NCI-H69 (cell line): ENCODE results near the gene ITLN2.
"Not testable (repeated sequence)": the region's sequence is repeated elsewhere in the genome, so short reads cannot be mapped to it uniquely, and the experiment has no call there.

Experiments used
- DNase-seq: peaks from one replicate; lab custom pipeline; 2025; lab: John Stamatoyannopoulos, UW

The ITLN2 gene

GRCh38 chr1:160905617-160905989 lies 49.0 kb downstream of the ITLN2 start:
- no peak for DNase-seq

GRCh38 chr1:160904783-160905616 lies 49.6 kb downstream of the ITLN2 start:
- DNase-seq: no peak

- not testable (repeated sequence) for DNase-seq
These were observed 52.4 kb downstream of the ITLN2 start for GRCh38 chr1:160902251-160902650.

- DNase-seq: no peak
These were observed 52.8 kb downstream of the ITLN2 start for GRCh38 chr1:160901768-160902167.

- not testable (repeated sequence) for DNase-seq
These were observed 53.9 kb downstream of the ITLN2 start for GRCh38 chr1:160900683-160901082.
